Stimulated activated CD8-positive, alpha-beta memory T cell treated with anti-CD3 and anti-CD28 coated beads, Interleukin-4, amount 100 ng/mL, for 24 hours (primary cell): ENCODE results near the gene PARVB.
"Not testable (repeated sequence)": the region's sequence is repeated elsewhere in the genome, so short reads cannot be mapped to it uniquely, and the experiment has no call there.

Source experiments
- DNase-seq: peaks from one replicate; pipeline ENCODE4 v3.0.0-alpha.2; 2020; ENCODE audit warnings: low read depth

The PARVB gene

GRCh38 chr22:43998679-43999264 is 25.3 kb upstream of the PARVB start:
- no peak for DNase-seq

- no peak for DNase-seq
Measured at GRCh38 chr22:43999378-43999777, 24.7 kb upstream of the PARVB start.

GRCh38 chr22:44000123-44000522 is 24.0 kb upstream of the PARVB start:
- no peak for DNase-seq

- DNase-seq: no peak
Measured at GRCh38 chr22:44001521-44001920, 22.6 kb upstream of the PARVB start.

- no peak for DNase-seq
Measured at GRCh38 chr22:44002324-44002723, 21.8 kb upstream of the PARVB start.

- no peak for DNase-seq
Measured at GRCh38 chr22:44002997-44003396, 21.1 kb upstream of the PARVB start.

GRCh38 chr22:44003405-44004103 is 20.5 kb upstream of the PARVB start:
- DNase-seq: no peak

GRCh38 chr22:44004104-44004460 is 20.0 kb upstream of the PARVB start:
- no peak for DNase-seq

- DNase-seq: no peak
Measured at GRCh38 chr22:44005524-44005923, 18.6 kb upstream of the PARVB start.

- no peak for DNase-seq
Measured at GRCh38 chr22:44012162-44012561, 11.9 kb upstream of the PARVB start.

GRCh38 chr22:44012591-44012990 is 11.5 kb upstream of the PARVB start:
- no peak for DNase-seq

GRCh38 chr22:44014241-44014640 is 9.9 kb upstream of the PARVB start:
- no peak for DNase-seq

GRCh38 chr22:44016586-44016985 is 7.5 kb upstream of the PARVB start:
- not testable (repeated sequence) for DNase-seq

GRCh38 chr22:44018594-44018993 is 5.5 kb upstream of the PARVB start:
- no peak for DNase-seq

GRCh38 chr22:44019416-44019815 is 4.7 kb upstream of the PARVB start:
- DNase-seq: no peak

- no peak for DNase-seq
Measured at GRCh38 chr22:44019846-44020245, 4.3 kb upstream of the PARVB start.

- no peak for DNase-seq
Measured at GRCh38 chr22:44020981-44021380, 3.1 kb upstream of the PARVB start.

- peak; percentile 22 for DNase-seq
Measured at GRCh38 chr22:44023404-44024287, 456 bp upstream of the PARVB start.

- no peak for DNase-seq
Measured at GRCh38 chr22:44025171-44026065, 1.3 kb downstream of the PARVB start.

GRCh38 chr22:44026066-44026629 is 2.0 kb downstream of the PARVB start:
- no peak for DNase-seq

GRCh38 chr22:44026630-44027511 is 2.8 kb downstream of the PARVB start:
- peak; percentile 62 for DNase-seq
